ENCODE measurements around the gene CLCN7. TPM values are rescaled to one million over a fixed set of nuclear protein-coding genes. Genes with fewer than 3 reads are reported as not detected.

The CLCN7 gene
- total and polyA plus RNA-seq, 2 of the 4 experiments (the other 2 are of a cell fraction), result 10.8 to 45.2 TPM

GRCh38 chr16:1509307-1510221, 34.7 kb upstream of the CLCN7 start:
- Histone ChIP-seq H3K14ac (replicated peaks; ENCODE audit: low read depth, low read length) (no peak overlapping the region), H3K4me2 (ENCODE audit: low read depth, low read length) (no peak overlapping the region), H3K9ac (ENCODE audit: low read depth, low read length) (no peak overlapping the region), H3K36me3 (ENCODE audit: control insufficient read depth, insufficient read depth, low read length) (peaks cover 27% of the 10 kb centered on the region), H2AFZ (replicated peaks; ENCODE audit: low read length, poor library complexity) (peak overlapping the region; percentile 23), H2BK120ac (ENCODE audit: low read depth, low read length) (no peak overlapping the region), H4K20me1 (ENCODE audit: insufficient read depth, low read length) (no peaks in the 10 kb centered on the region; the same call in 1 of the 2 replicates), H3K27me3 (ENCODE audit: control insufficient read depth, insufficient read depth, low read length) (no peaks in the 10 kb centered on the region), H3K4me3 (ENCODE audit: insufficient read depth, low read depth, low read length) (no peak overlapping the region), H2BK15ac (ENCODE audit: low read depth, low read length) (no peak overlapping the region), H4K5ac (ENCODE audit: low read depth, low read length) (no peak overlapping the region), H3K27ac (ENCODE audit: insufficient read depth, low read length) (no peak overlapping the region), H3K23ac (ENCODE audit: low read depth, low read length) (no peak overlapping the region), H4K91ac (ENCODE audit: insufficient read depth, low read depth, low read length) (no peak overlapping the region), H2BK5ac (ENCODE audit: low read depth, low read length, poor library complexity, severe bottlenecking) (no peak overlapping the region), H3K9me1 (ENCODE audit: insufficient read depth, low read length) (no peaks in the 10 kb centered on the region), H3K56ac (ENCODE audit: extremely low read depth, insufficient read depth, low read length) (no peak overlapping the region), H3K9me3 (ENCODE audit: control insufficient read depth, insufficient read depth, low read length) (peaks cover 4% of the 10 kb centered on the region), H2AK5ac (ENCODE audit: low read depth, low read length) (no peak overlapping the region), H4K8ac (ENCODE audit: low read depth in 2 of 2, low read length in 2 of 2) (no peak overlapping the region), H2AK9ac (replicated peaks; ENCODE audit: low read depth, low read length, poor library complexity) (no peak overlapping the region), H3K79me1 (ENCODE audit: low read depth in 1 of 2, low read length in 2 of 2) (no peaks in the 10 kb centered on the region), H2BK20ac (ENCODE audit: low read depth, low read length) (no peak overlapping the region), H3K4ac (ENCODE audit: low read depth, low read length) (no peak overlapping the region), H3K4me1 (ENCODE audit: control insufficient read depth, insufficient read depth, low read length) (no peaks in the 10 kb centered on the region), H3K18ac (ENCODE audit: low read depth, low read length) (no peak overlapping the region)
- intact Hi-C loops (cut with micrococcal nuclease) (no loop called here), in situ Hi-C loops (cut with MboI; ENCODE audit: low sequenced_read_pairs) (no loop called here), dilution Hi-C loops (cut with HindIII; ENCODE audit: low sequenced_read_pairs, unreplicated experiment) (no loop called here)
- no peak for ATAC-seq (ENCODE audit: low read depth)
- ChIA-PET POLR2A (ENCODE audit: unreplicated experiment) (no interaction called here), CTCF (no interaction called here)
- 87% methylated on average over 15 of the region's 44 CpGs; no CpG with 5 or more reads in 1 of the 2 experiments for WGBS, 2 experiments (ENCODE audit: extremely low coverage in 2 of 2, insufficient read length in 1 of 2)
- BruUV-seq (replicated peaks), result no TSS peak
- TF ChIP-seq BHLHE40 (IDR thresholded peaks at IDR 0.05; ENCODE audit: low read depth, low read length) (no peak), RCOR1 (IDR thresholded peaks at IDR 0.05; ENCODE audit: insufficient replicate concordance, low read length) (no peak), CEBPB (IDR thresholded peaks at IDR 0.05; ENCODE audit: low read depth, low read length) (no peak), ELK1 (IDR thresholded peaks at IDR 0.05; ENCODE audit: borderline replicate concordance, low read depth, low read length) (no peak)
- DNase-seq, result no peak

Measured in IMR-90 (cell line).